ENCODE data around the gene ELMOD3. TPM values are rescaled to one million over a fixed set of nuclear protein-coding genes. Genes with fewer than 3 reads are reported as not detected.
"Not testable (repeated sequence)": the region's sequence is repeated elsewhere in the genome, so short reads cannot be mapped to it uniquely, and the experiment has no call there.

Gene ELMOD3
- total RNA-seq, 1 experiment from 2014 or later: 18.1 TPM

- Histone ChIP-seq H3K9me3 (ENCODE audit: insufficient read depth, low read depth) (no peaks in the 10 kb centered on the region), H3K36me3 (ENCODE audit: low read depth) (peaks cover 33% of the 10 kb centered on the region), H3K4me2 (peak overlapping the region; percentile 96), H3K27me3 (ENCODE audit: insufficient read depth, low read depth) (no peaks in the 10 kb centered on the region), H3K27ac (no peak overlapping the region), H4K20me1 (ENCODE audit: insufficient read depth) (peaks cover 30% of the 10 kb centered on the region), H3K4me1 (replicated peaks; ENCODE audit: insufficient read depth) (peaks cover 30% of the 10 kb centered on the region), H2AFZ (peak overlapping the region; percentile 80), H3K4me3 (peak overlapping the region; percentile 93), H3F3A (ENCODE audit: insufficient read depth, low read depth) (peaks cover 8% of the 10 kb centered on the region; the same call in 1 of the 2 replicates), H3K79me2 (ENCODE audit: low read depth) (peaks cover 59% of the 10 kb centered on the region), H3K9me2 (ENCODE audit: insufficient read depth) (no peaks in the 10 kb centered on the region)
- intact Hi-C loops (cut with micrococcal nuclease; ENCODE audit: unreplicated experiment): loop anchor here (5.0 kb wide), 2 partner anchors 85 to 225 kb away; partner anchors contain the start of gene CAPG
- TF ChIP-seq, protein P1, sequence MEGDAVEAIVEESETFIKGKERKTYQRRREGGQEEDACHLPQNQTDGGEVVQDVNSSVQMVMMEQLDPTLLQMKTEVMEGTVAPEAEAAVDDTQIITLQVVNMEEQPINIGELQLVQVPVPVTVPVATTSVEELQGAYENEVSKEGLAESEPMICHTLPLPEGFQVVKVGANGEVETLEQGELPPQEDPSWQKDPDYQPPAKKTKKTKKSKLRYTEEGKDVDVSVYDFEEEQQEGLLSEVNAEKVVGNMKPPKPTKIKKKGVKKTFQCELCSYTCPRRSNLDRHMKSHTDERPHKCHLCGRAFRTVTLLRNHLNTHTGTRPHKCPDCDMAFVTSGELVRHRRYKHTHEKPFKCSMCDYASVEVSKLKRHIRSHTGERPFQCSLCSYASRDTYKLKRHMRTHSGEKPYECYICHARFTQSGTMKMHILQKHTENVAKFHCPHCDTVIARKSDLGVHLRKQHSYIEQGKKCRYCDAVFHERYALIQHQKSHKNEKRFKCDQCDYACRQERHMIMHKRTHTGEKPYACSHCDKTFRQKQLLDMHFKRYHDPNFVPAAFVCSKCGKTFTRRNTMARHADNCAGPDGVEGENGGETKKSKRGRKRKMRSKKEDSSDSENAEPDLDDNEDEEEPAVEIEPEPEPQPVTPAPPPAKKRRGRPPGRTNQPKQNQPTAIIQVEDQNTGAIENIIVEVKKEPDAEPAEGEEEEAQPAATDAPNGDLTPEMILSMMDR (conservative IDR thresholded peaks at IDR 0.05): no peak
- no peak for TF ChIP-seq EZH2 (IDR thresholded peaks at IDR 0.05; ENCODE audit: low read depth)
- POLR2A ChIA-PET (ENCODE audit: unreplicated experiment): interaction anchor here (0.5 to 0.9 kb wide), 10 partner anchors 9 to 1294 kb away, joined by 3 to 43 read pairs (median 6); partner anchors contain the start of genes MAT2A and RETSAT
- no TSS peak for BruUV-seq (replicated peaks)
- peak in 1 of 2 experiments; percentile 24 for DNase-seq
- CTCF ChIA-PET: interaction anchor here (0.6 to 1.5 kb wide), 3 partner anchors 28 to 309 kb away, joined by 3 to 4 read pairs (median 3); partner anchors contain the start of gene ELMOD3
Observed at GRCh38 chr2:85327160-85327821, 27.3 kb upstream of the ELMOD3 start.

DNA sequence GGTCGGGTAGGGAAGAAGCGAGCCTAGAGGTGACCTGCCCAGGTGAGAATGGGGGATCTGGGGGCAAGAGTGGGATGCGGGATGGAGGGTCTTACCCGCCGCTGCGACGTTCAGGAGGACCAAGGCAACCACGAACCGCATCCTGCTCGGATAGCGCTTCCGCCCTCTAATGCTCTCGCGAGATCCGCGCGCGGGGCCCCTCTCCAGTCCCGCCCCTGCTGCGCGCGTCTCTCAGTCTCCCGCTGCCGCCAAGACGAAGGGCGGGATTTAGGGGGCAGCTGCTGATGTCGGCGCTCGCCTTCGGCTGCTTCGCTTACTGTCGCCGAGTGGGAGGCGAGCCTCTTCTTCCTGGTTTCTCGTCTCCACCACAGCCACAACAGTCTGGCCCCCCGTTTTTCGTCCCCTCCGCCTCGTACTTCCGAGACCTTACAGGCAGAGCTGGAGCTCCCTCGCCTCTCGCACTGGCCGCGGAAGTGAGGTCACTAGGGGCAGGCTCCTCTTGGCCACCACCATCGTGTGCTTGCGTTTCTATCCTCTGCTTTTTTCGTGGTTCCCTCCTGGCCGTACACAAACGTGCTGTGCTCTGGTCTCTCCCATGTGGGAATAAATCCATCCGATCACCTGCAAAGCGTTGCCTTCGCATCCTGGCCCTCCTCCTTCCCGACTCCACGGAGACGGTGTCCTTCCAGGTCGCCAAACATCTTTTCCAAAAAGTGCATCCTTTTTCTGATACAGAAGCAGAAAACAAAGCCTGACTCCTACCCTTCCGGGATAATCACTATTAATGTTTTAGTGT is 26.5 kb upstream of the ELMOD3 start, which contains the start of gene TGOLN2:
Gene TGOLN2, minus strand, starts transcription at position 168 of the 796 bp plus-strand sequence. Its CDS starts 27 bp downstream, at position 141.
- no peaks in the 10 kb centered on the region for H3K9me3 ChIP-seq (ENCODE audit: insufficient read depth, low read depth)
- peak within 1 kb of the TSS; percentile 68 for H3K27ac ChIP-seq
- TSS peak; percentile 98 for BruUV-seq (replicated peaks)
- peaks cover 30% of the 10 kb centered on the region for H3K4me1 ChIP-seq (replicated peaks; ENCODE audit: insufficient read depth)
- intact Hi-C loops (cut with micrococcal nuclease; ENCODE audit: unreplicated experiment): loop anchor here (2.0 to 5.0 kb wide), 3 partner anchors 27 to 224 kb away; partner anchors contain the start of genes CAPG, ELMOD3 and RETSAT
- peak within 1 kb of the TSS; percentile 93 for H3K4me3 ChIP-seq
- peaks cover 26% of the 10 kb centered on the region for H3K36me3 ChIP-seq (ENCODE audit: low read depth)
- H3K79me2 ChIP-seq (ENCODE audit: low read depth): peaks cover 52% of the 10 kb centered on the region
- no peaks in the 10 kb centered on the region for H3K9me2 ChIP-seq (ENCODE audit: insufficient read depth)
- ChIA-PET CTCF (interaction anchor here (0.6 to 1.5 kb wide), 3 partner anchors 27 to 310 kb away, joined by 3 to 4 read pairs (median 3); partner anchors contain the start of gene ELMOD3), POLR2A (ENCODE audit: unreplicated experiment) (interaction anchor here (0.5 to 0.9 kb wide), 8 partner anchors 9 to 1294 kb away, joined by 3 to 43 read pairs (median 8); partner anchors contain the start of genes MAT2A and RETSAT)
- H2AFZ ChIP-seq: peak within 1 kb of the TSS; percentile 80
- H4K20me1 ChIP-seq (ENCODE audit: insufficient read depth): peaks cover 27% of the 10 kb centered on the region
- peak; percentile 75 to 85 for DNase-seq
- H3K4me2 ChIP-seq: peak within 1 kb of the TSS; percentile 96
- no peaks in the 10 kb centered on the region for H3K27me3 ChIP-seq (ENCODE audit: insufficient read depth, low read depth)
- TF ChIP-seq EZH2 (IDR thresholded peaks at IDR 0.05; ENCODE audit: low read depth): no peak
- TF ChIP-seq, protein P1 (conservative IDR thresholded peaks at IDR 0.05): no peak; the same call in 1 of the 2 replicates
- peaks cover 8% of the 10 kb centered on the region; the same call in 1 of the 2 replicates for H3F3A ChIP-seq (ENCODE audit: insufficient read depth, low read depth)

DNA sequence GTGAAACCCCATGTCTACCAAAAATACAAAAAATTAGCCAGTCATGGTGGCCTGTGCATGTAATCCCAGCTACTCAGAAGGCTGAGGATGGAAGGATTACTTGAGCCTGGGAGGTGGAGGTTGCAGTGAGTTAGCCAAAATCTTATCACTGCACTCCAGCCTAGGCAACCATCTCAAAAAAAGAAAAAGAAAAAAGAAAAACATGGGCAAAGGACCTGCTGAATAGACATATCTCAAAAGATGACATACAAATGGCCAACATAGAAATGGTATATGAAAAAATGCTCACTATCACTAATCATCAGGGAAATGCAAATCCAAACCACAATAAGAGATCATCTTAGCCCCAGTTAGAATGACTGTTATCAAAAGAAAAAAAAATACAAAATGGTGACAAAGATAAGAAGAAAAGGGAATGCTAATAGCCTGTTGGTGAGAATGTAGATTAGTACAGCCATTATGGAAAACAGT is 25.4 kb upstream of the ELMOD3 start:
- H3K27ac ChIP-seq: no peak overlapping the region
- CTCF ChIA-PET: interaction anchor here (1.5 kb wide), 1 partner anchor 26 kb away, joined by 3 read pairs; the partner anchor contains the start of gene ELMOD3
- H3K27me3 ChIP-seq (ENCODE audit: insufficient read depth, low read depth): no peaks in the 10 kb centered on the region
- no peaks in the 10 kb centered on the region for H3K9me2 ChIP-seq (ENCODE audit: insufficient read depth)
- H3K4me1 ChIP-seq (replicated peaks; ENCODE audit: insufficient read depth): peaks cover 30% of the 10 kb centered on the region
- no peak overlapping the region for H2AFZ ChIP-seq
- peaks cover 14% of the 10 kb centered on the region for H3K36me3 ChIP-seq (ENCODE audit: low read depth)
- peaks cover 40% of the 10 kb centered on the region for H3K79me2 ChIP-seq (ENCODE audit: low read depth)
- peaks cover 8% of the 10 kb centered on the region; the same call in 1 of the 2 replicates for H3F3A ChIP-seq (ENCODE audit: insufficient read depth, low read depth)
- intact Hi-C loops (cut with micrococcal nuclease; ENCODE audit: unreplicated experiment): loop anchor here (2.0 to 5.0 kb wide), 3 partner anchors 26 to 223 kb away; partner anchors contain the start of genes CAPG, ELMOD3 and RETSAT
- peak overlapping the region; percentile 93; the same call in 1 of the 2 replicates for H3K4me3 ChIP-seq
- no peak for TF ChIP-seq EZH2 (IDR thresholded peaks at IDR 0.05; ENCODE audit: low read depth)
- TF ChIP-seq, protein P1 (conservative IDR thresholded peaks at IDR 0.05): no peak
- H3K9me3 ChIP-seq (ENCODE audit: insufficient read depth, low read depth): no peaks in the 10 kb centered on the region
- POLR2A ChIA-PET (ENCODE audit: unreplicated experiment): interaction anchor here (0.7 kb wide), 1 partner anchor 22 kb away, joined by 3 read pairs; no protein-coding TSS in a partner anchor
- peak overlapping the region; percentile 96 for H3K4me2 ChIP-seq
- no TSS peak for BruUV-seq (replicated peaks)
- H4K20me1 ChIP-seq (ENCODE audit: insufficient read depth): peaks cover 22% of the 10 kb centered on the region
- no peak for DNase-seq

DNA sequence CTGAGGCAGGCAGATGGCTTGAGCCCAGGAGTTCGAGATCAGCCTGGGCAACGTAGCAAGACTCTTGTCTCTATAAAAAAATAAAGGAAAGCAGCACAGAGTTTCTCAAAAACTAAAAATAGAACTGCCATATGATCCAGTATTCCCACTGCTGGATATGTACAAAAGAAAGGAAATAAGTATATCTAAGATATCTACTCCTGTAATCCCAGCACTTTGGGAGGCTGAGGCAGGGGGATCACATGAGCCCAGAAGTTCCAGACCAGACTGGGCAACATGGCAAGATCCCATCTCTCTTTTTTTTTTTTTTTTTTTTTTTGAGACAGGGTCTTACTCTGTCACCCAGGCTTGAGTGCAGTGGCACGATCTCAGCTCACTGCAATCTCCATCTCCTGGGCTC is 24.9 kb upstream of the ELMOD3 start:
- BruUV-seq (replicated peaks); H3K4me2 ChIP-seq; H3K27ac ChIP-seq; POLR2A ChIA-PET (ENCODE audit: unreplicated experiment); DNase-seq; H3F3A ChIP-seq (ENCODE audit: insufficient read depth, low read depth); H2AFZ ChIP-seq; H3K4me3 ChIP-seq; H3K9me2 ChIP-seq (ENCODE audit: insufficient read depth); CTCF ChIA-PET; H3K9me3 ChIP-seq (ENCODE audit: insufficient read depth, low read depth); H3K27me3 ChIP-seq (ENCODE audit: insufficient read depth, low read depth): not testable (repeated sequence)
- intact Hi-C loops (cut with micrococcal nuclease; ENCODE audit: unreplicated experiment): loop anchor here (2.0 to 5.0 kb wide), 3 partner anchors 25 to 223 kb away; partner anchors contain the start of genes CAPG, ELMOD3 and RETSAT
- Histone ChIP-seq H3K36me3 (ENCODE audit: low read depth) (peaks cover 11% of the 10 kb centered on the region), H4K20me1 (ENCODE audit: insufficient read depth) (peaks cover 17% of the 10 kb centered on the region), H3K79me2 (ENCODE audit: low read depth) (peaks cover 35% of the 10 kb centered on the region), H3K4me1 (replicated peaks; ENCODE audit: insufficient read depth) (peaks cover 27% of the 10 kb centered on the region)
